GM21723 (cell line): ENCODE data around the gene MGAT5B.

ENCODE experiments used
- ATAC-seq: cut with Tn5 transposase; IDR thresholded peaks from one replicate; pipeline ENCODE4 v1.9.1; 2021; ENCODE audit warnings: mild to moderate bottlenecking, moderate library complexity; ENCODE audit not compliant: unreplicated experiment

Gene MGAT5B

GRCh38 chr17:76925441-76925891 is 57.3 kb downstream of the MGAT5B start:
- ATAC-seq: no peak

DNA sequence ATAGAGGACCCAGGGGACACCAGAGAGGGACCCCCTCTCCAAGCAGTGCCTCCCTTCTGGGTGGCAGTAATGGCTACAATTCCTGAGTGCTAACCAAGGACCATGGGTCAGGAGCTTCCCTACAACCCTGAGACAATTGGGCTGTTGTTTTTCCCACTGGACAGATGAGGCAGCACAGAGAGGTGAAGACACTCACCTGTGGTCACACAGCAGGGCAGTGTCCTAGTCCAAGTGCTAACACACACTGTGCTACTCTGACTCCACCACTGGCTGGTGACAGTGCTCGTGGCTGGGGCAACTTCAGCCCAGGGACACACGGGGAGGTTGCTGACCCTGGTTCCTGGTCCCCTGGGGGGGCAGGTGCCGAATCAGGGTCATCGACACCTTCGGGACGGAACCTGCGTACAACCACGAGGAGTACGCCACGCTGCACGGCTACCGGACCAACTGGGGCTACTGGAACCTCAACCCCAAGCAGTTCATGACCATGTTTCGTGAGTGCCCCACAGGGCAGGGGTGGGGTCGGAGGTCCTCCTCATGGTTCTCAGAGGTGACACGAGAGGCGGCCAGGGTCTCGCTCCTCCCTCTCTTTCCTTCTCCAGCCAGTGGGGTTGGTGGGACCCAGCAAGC is 58.1 kb downstream of the MGAT5B start:
- ATAC-seq: no peak

- no peak for ATAC-seq
These were observed 59.4 kb downstream of the MGAT5B start for GRCh38 chr17:76927577-76927976.

GRCh38 chr17:76927982-76928381 is 59.8 kb downstream of the MGAT5B start:
- no peak for ATAC-seq

DNA sequence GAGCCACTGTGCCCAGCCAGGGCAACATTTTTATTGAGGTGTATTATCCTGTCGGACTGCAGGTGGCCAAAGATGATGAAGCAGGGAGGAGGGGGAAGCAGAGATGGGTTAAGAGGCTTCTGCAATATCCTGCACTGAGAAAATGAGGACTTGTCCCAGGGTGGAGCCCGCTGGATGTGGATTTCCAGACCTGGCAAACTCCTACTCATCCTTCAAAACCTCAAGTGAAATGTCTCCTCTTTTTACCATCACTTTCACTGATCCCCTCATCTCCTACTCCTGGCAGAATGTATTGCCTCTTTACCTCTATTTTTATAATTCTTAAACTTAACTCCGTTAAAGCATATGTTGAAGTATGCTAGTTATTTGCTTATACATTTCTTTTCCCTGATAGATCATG is 60.9 kb downstream of the MGAT5B start:
- no peak for ATAC-seq

DNA sequence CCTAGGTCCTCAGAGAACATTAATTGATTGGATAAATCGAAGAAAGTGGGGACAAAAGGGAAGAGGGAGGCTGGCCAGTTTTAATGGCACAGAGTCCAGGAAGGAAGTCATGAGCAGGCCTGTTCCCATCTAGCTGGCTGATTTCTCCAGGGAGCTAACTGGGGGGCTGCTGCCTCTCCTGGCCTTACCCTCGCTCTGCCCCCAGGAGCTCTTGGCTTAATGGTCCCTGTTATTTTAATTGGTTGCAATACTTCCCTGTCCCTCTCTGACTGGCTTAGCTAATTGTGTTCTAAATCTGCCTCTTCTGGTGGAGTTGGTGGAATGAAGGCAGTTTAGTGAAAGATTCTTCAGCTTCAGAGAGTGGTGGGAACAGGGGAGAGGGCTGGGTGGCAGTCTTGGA is 61.4 kb downstream of the MGAT5B start:
- ATAC-seq: no peak

GRCh38 chr17:76930107-76930506 is 61.9 kb downstream of the MGAT5B start:
- no peak for ATAC-seq

DNA sequence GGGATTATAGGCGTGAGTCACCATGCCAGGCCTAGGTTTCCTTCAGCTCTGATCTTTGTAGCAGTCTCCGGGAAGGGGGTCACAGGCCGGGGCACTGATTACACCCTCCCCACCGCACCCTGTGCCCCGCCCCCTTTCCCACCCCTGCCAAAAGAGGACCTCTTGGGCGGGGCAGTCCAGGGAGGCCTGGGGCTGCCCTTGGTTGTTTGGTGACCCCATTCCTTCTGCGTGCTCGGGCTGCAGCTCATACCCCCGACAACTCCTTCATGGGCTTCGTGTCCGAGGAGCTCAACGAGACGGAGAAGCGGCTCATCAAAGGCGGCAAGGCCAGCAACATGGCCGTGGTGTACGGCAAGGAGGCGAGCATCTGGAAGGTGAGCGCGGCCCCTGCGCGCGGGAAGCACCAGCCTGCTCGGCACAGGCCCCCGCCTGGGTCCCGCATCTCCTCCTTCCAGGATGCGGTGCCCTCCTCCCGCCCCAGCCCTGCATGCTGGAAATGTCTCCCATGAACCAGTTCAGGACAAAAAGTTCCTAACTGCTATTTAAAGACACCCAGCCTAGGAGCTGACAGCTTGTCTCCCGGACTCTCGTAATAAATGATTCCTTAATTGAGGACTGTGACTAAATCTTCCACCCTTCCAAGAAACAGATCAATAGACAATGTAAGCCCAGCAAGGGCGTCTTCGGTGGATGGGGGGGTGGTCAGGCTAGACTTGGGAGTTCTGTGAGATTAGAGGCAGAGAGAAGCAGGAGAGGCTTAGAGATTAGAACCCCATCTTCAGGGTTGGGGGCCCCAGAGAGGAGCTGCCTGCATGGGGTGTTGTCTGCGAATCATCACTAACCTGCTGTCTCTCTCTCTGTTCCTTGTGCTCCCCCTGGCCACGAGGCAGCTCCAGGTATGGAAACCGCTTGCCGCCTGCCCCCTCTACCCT is 64.5 kb downstream of the MGAT5B start:
- ATAC-seq: no peak

DNA sequence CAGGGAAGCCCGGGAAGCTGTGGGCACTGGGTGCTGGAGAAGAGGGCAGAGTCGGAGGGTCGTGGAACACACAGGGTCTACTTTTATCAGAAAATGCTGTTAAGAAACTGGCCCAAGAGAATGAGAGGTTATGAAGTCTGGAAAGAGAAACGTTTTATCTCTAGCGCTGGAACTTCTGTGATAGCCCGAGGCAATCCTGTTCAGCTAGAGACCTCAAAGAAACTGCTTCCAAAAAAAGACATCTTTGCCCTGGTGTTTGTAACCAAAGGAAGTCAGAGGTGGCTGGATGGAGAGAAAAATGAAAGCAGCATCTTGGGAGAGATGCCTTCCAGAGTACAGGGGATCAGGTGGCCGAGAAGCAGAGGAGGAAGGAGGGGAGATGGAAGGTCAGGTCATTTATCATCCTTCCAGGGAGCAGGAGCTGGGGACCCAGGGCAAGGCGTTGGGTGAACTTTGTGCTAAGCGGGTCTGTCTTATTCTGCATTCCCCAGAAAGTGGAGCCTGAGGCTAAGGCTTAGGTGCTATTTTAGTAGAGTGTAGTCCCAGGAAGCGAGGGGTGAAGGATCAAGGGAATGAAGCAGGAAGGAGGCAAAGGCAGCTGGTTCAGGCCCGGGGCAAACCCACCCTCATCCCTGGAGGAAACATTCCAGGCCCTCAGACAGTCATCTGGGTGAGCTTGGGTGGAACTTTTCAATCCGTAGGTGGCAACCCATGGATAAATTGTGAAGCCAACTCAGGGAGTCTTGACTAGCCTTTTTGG is 66.5 kb downstream of the MGAT5B start:
- ATAC-seq: no peak

GRCh38 chr17:76935331-76935730 is 67.1 kb downstream of the MGAT5B start:
- ATAC-seq: no peak

DNA sequence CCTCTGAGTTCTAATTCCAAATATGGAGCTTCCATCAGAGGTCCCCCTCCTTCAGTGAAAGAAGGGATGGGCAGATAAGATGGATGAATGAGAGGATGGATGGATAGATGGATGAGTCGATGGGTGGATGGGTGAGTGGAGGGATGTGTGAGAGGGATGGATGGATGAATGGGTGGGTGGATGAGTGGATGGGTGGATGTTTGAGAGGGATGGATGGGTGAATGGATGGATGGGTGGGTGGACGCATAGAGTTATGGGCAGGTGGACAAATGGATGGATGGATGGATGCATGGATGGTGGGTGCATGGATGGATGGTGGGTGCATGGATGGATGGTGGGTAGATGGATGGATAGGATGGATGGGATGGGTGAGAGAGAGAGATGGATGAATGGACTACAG is 69.0 kb downstream of the MGAT5B start:
- ATAC-seq: no peak

DNA sequence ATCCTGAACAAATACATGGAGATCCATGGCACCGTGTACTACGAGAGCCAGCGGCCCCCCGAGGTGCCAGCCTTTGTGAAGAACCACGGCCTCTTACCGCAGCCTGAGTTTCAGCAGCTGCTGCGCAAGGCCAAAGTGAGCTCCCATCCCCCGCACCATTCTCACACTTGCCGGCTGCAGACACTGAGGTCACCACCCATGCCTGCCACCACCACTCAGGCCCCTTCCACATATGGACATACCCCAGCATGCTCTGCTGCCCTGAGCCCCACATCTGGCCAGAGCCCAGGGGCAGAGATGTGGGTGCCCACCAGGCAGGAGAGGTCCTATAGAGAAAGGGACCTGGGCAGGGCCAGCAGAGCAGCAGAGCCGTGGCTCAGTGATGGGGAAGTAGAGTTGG is 69.8 kb downstream of the MGAT5B start:
- no peak for ATAC-seq

- no peak for ATAC-seq
These were observed 72.1 kb downstream of the MGAT5B start for GRCh38 chr17:76940295-76940694.

DNA sequence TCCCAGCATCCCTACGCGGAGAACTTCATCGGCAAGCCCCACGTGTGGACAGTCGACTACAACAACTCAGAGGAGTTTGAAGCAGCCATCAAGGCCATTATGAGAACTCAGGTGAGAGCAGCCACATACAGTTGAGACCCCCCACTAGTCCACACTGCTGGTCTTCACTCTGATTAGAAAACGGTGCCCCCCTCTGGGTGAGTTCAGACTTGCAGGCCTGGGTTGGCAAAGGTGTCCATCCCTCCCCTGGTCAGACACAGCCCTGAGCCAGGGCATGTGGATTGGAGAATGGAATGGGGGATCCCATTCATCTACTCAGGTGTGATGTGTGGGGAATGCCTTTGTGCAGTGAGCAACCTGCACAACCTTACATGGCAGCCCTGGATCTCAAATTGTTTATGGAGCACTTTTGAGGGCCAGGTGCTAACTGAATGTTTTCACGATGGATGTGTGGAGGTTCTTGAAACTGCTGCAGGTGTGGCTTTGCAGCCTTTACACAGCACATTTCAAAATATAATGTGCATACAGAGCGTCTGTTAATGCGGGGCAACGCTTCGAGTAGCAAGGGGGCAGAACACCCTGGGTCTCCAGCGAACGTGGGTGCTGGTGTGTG is 72.6 kb downstream of the MGAT5B start:
- no peak for ATAC-seq

DNA sequence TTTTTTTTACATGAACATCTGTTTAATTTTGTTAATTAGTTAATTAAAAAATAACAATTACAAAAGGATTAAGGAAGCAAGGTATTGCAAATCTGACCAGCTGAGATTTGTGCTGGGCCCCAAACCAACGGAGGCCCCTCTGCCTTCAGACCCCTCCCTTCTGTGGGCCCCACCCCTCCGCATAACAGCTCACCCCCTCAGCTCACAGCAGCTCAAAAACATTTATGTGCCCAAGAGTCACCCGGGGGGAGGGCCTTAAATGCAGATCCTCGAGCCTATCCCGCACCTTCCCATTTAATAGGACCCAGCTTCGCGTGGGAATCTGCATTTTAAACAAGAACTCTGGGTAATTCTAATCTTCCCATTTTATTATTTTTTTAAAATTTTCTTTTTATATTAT is 75.0 kb downstream of the MGAT5B start:
- ATAC-seq: no peak

DNA sequence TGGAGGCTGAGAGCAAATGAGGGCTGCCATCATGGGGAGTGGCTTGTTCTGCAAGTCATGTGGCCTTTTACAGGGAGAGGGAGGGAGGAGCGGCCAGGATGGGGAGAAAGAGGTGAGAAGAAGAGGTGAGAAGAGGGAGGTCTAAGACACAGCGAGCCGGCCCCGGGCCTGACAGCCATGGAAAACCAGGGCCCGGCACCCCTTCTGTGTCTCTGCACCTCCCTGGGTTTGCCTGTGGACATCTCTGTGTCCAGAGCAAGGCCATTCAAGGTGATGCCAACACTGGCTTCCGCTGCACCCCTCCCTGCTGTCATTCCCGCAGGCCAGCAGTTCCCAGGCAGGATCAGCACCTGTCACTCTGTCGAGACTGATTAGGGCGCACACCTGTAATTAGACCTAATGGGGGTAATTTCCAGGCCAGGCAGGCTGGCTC is 75.6 kb downstream of the MGAT5B start:
- ATAC-seq: no peak

GRCh38 chr17:76944477-76944876 is 76.3 kb downstream of the MGAT5B start:
- no peak for ATAC-seq

DNA sequence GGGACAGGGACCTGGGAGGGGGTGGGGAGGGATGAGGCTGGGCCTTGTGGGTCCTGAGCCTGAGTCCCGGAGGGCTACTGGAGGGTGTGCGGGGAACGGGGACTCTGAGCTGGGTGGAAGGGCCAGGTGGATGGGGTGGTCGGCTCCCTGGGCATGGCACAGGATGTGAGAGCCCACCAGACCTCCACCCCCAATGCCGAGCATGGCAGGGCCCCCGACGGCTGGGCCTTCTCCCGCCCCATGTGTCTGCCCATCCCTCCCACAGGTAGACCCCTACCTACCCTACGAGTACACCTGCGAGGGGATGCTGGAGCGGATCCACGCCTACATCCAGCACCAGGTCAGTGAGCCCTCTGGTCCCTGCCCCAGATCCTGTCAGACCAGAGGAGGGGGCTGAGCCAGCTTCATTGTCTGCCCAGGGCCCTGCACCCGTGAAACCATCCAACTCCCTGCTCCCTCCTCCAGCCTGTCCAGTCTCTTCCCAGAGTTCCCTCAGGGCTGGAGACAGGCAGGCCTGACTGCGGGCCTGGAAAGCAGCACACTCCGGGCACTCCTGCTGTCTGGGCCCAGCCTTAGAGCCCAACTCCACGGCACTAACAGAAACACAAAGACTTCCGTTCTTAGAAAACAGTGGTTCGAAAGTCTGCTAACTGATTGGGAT is 78.0 kb downstream of the MGAT5B start:
- no peak for ATAC-seq

DNA sequence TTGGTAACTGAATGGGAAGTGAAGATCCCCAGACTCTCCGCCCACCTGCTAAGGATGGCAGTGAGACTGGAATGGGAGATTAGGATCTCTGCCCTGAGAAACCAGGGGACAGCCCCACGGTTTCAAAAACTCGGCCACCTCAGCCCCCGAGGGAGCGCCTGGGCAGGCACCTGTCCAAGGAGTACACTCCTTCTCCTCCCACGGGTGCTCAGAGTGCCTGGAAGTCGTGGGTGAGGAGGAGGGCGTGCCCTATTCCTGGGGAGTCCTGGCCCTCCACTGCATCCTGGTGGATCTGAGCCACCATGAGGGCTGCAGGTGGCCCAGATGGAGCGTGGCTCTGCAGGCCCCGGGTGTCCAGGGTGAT is 78.5 kb downstream of the MGAT5B start:
- no peak for ATAC-seq

DNA sequence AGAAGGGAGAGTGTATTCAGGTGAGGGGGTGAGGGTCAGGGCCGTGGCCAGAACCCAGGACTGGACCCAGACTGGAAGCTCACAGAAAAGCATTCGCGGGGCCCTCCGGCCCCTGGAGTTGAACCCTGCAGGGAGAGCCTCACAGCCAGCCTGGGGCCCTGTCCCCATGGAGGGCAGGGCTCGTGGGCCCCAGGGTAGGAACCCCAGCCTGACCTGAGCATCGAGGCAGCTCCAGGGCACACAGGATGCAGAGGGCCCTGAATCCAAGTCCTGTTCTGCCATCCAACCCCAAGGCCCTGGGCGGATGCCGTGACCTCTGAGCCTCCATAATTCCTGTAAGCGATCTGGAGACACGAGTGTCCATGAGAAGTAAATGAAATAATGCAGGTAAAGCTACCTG is 79.1 kb downstream of the MGAT5B start:
- no peak for ATAC-seq

DNA sequence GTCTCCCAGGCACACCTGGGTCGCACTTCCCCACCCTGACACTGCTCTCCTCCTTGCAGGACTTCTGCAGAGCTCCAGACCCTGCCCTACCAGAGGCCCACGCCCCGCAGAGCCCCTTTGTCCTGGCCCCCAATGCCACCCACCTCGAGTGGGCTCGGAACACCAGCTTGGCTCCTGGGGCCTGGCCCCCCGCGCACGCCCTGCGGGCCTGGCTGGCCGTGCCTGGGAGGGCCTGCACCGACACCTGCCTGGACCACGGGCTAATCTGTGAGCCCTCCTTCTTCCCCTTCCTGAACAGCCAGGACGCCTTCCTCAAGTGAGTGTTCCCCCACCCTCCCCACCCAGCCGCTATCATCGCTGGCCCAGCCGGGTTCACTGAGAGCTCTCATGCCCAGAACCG is 79.6 kb downstream of the MGAT5B start:
- no peak for ATAC-seq
